ENCODE measurements around the gene PAK4. TPM values are rescaled to one million over a fixed set of nuclear protein-coding genes. Genes with fewer than 3 reads are reported as not detected.

Gene PAK4
- total RNA-seq, 1 donor from 2014 or later = 48.8 TPM

- Mint-ChIP-seq H3K4me1 (ENCODE audit: unreplicated experiment) (no peaks in the 10 kb centered on the region), H3K4me3 (ENCODE audit: unreplicated experiment) (no peak overlapping the region), H3K36me3 (ENCODE audit: low read depth, unreplicated experiment) (peaks cover 4% of the 10 kb centered on the region), H3K27ac (ENCODE audit: unreplicated experiment) (no peak overlapping the region), H3K27me3 (ENCODE audit: unreplicated experiment) (peaks cover 2% of the 10 kb centered on the region), H3K9me3 (ENCODE audit: unreplicated experiment) (no peaks in the 10 kb centered on the region)
- TF ChIP-seq CTCF (IDR thresholded peaks at IDR 0.05; ENCODE audit: unreplicated experiment) = no peak
- no peak for DNase-seq (ENCODE audit: low spot score)
Measured at GRCh38 chr19:39097299-39097698, 28.3 kb upstream of the PAK4 start.

GRCh38 chr19:39097721-39098120 is 27.9 kb upstream of the PAK4 start:
- H3K27me3 Mint-ChIP-seq (ENCODE audit: unreplicated experiment) = peaks cover 2% of the 10 kb centered on the region
- no peaks in the 10 kb centered on the region for H3K9me3 Mint-ChIP-seq (ENCODE audit: unreplicated experiment)
- TF ChIP-seq CTCF (IDR thresholded peaks at IDR 0.05; ENCODE audit: unreplicated experiment) = no peak
- no peak overlapping the region for H3K27ac Mint-ChIP-seq (ENCODE audit: unreplicated experiment)
- DNase-seq (ENCODE audit: low spot score) = no peak
- H3K4me1 Mint-ChIP-seq (ENCODE audit: unreplicated experiment) = no peaks in the 10 kb centered on the region
- peaks cover 4% of the 10 kb centered on the region for H3K36me3 Mint-ChIP-seq (ENCODE audit: low read depth, unreplicated experiment)
- no peak overlapping the region for H3K4me3 Mint-ChIP-seq (ENCODE audit: unreplicated experiment)

- TF ChIP-seq CTCF (IDR thresholded peaks at IDR 0.05; ENCODE audit: unreplicated experiment) = no peak
- no peak overlapping the region for H3K4me3 Mint-ChIP-seq (ENCODE audit: unreplicated experiment)
Measured at GRCh38 chr19:39098365-39099269, 27.0 kb upstream of the PAK4 start.

GRCh38 chr19:39099341-39099740 is 26.2 kb upstream of the PAK4 start:
- Mint-ChIP-seq H3K4me1 (ENCODE audit: unreplicated experiment) (no peaks in the 10 kb centered on the region), H3K27ac (ENCODE audit: unreplicated experiment) (no peak overlapping the region), H3K27me3 (ENCODE audit: unreplicated experiment) (peaks cover 2% of the 10 kb centered on the region), H3K36me3 (ENCODE audit: low read depth, unreplicated experiment) (peaks cover 4% of the 10 kb centered on the region), H3K4me3 (ENCODE audit: unreplicated experiment) (no peak overlapping the region), H3K9me3 (ENCODE audit: unreplicated experiment) (no peaks in the 10 kb centered on the region)
- TF ChIP-seq CTCF (IDR thresholded peaks at IDR 0.05; ENCODE audit: unreplicated experiment) = no peak
- no peak for DNase-seq (ENCODE audit: low spot score)

More at GRCh38 chr19:39098365-39099269, 27.0 kb upstream of the PAK4 start:
- H3K4me1 Mint-ChIP-seq (ENCODE audit: unreplicated experiment) = no peaks in the 10 kb centered on the region
- peaks cover 2% of the 10 kb centered on the region for H3K27me3 Mint-ChIP-seq (ENCODE audit: unreplicated experiment)
- H3K27ac Mint-ChIP-seq (ENCODE audit: unreplicated experiment) = no peak overlapping the region
- H3K36me3 Mint-ChIP-seq (ENCODE audit: low read depth, unreplicated experiment) = peaks cover 4% of the 10 kb centered on the region
- DNase-seq (ENCODE audit: low spot score) = no peak
- H3K9me3 Mint-ChIP-seq (ENCODE audit: unreplicated experiment) = no peaks in the 10 kb centered on the region

- TF ChIP-seq CTCF (IDR thresholded peaks at IDR 0.05; ENCODE audit: unreplicated experiment) = no peak
- peaks cover 2% of the 10 kb centered on the region for H3K27me3 Mint-ChIP-seq (ENCODE audit: unreplicated experiment)
- no peak overlapping the region for H3K4me3 Mint-ChIP-seq (ENCODE audit: unreplicated experiment)
- H3K4me1 Mint-ChIP-seq (ENCODE audit: unreplicated experiment) = no peaks in the 10 kb centered on the region
- DNase-seq (ENCODE audit: low spot score) = no peak
- peaks cover 4% of the 10 kb centered on the region for H3K36me3 Mint-ChIP-seq (ENCODE audit: low read depth, unreplicated experiment)
- no peaks in the 10 kb centered on the region for H3K9me3 Mint-ChIP-seq (ENCODE audit: unreplicated experiment)
- peak overlapping the region; percentile 9 for H3K27ac Mint-ChIP-seq (ENCODE audit: unreplicated experiment)
Measured at GRCh38 chr19:39100500-39101166, 25.0 kb upstream of the PAK4 start.

Data from endothelial cell (in vitro differentiated cells).